Medulla oblongata (tissue), 1 donor: ENCODE results near the gene SLC39A11.
"Not testable (repeated sequence)": the region's sequence is repeated elsewhere in the genome, so short reads cannot be mapped to it uniquely, and the experiment has no call there.

Experiments
- DNase-seq: peaks from one replicate; pipeline ENCODE4 v3.0.0-alpha.2; 2015; ENCODE audit errors: extremely low spot score

SLC39A11 gene

DNA sequence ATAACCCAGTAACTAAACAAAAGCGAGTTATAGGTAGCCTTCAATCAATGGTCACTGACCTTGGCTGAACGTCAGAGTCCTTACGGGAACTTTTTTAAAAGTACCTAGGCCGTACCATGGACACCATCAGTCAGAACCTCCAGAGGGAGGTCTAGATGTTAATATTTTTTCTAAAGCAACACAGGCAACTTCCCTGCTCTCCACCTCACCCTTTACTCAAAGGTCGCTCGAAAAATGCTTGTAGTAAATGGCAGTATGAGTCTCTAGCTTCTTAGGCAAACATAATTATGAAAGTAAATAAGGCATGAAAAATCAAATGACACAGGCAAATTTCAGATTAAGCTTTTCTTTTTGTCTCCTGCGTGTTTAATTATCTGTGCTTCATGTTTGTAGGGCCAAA is 82.1 kb downstream of the SLC39A11 start:
- no peak for DNase-seq

DNA sequence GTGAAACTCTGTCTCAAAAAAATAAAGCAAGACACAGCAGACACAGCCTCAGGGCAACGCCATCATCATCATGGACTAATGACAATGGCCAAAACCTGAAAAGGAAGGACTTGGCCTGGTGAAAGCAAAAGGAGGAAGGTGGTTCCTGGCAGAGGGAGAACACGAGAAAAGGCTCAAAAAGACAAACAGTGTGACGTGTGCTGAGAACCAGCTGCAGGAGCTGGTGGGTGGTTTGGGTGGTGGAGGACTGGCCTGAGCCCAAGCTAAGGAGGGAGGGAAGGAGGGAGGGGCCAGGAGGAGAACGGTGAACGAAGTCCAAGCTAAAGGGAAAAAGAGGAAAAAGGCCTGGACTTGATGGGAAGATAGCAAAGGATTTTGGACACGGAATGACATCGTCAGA is 85.1 kb downstream of the SLC39A11 start:
- no peak for DNase-seq

DNA sequence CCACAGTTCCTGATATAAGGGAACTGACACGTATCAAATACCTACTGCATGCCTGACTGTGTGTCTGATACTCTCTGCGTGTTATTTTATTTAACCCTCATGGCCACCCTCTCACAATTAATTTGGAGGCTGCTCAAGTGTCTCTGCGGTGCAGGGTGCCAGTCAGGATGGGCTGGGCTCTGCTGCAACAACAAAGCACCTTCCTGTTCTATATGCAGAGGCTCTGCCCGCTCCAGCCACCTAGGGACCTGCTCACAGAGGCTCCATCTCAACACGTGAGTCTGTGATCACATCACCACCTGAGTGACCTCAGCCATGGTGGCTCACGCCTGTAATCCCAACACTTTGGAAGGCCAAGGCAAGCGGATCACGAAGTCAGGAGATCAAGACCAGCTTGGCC is 87.1 kb downstream of the SLC39A11 start:
- DNase-seq: no peak

DNA sequence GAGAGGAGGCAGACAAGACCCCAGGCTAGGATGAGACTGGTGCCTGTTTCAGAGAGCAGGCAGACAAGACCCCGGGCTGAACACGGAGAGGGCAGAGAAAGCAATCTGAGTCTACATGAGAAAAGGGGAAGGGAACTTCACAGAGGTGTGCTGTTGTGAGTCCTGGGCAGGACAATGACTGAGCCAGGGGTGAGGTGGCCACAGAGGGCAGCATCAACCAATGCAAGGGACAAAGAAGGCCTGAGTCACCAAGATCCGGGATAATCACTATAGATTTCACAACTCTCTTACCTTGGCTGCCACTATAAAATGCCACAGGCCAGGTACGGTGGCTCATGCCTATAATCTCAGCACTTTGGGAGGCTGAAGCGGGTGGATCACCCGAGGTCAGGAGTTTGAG is 89.0 kb downstream of the SLC39A11 start:
- no peak for DNase-seq

DNA sequence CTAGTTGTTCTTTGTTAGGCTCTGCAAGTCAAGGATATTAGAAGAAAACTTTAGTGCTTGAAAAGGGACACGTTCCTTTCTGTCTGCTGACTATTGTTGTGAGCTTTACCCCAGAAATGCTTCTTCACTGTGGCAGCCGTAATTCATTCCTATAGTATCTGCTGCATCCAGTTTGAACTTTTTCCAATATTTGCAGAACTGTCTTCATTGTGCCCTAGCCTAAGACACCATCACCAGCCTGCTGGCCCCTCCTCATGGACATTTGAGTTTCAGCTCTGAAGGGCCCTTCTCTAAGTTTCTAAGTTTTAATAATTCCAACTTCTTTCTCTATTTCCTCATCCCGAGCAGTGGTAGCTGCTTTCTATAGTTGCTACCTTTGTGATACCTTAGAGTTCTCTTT is 91.7 kb downstream of the SLC39A11 start:
- no peak for DNase-seq

DNA sequence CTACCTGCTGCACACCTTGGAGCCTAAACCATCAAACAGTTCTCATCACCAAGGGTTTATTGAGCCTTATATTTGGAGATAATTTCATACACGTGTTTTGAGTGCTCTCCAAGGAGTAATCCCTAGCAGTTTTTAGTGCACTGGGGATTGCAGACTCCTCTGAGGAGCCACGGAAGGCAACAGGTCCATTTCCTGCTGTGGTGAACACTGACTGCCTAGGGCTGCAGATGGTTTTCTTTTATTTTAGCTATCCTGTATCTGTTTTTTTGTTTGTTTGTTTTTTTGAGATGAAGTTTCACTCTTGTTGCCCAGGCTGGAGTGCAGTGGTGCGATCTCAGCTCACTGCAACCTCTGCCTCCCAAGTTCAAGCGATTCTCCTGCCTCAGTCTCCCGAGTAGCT is 93.0 kb downstream of the SLC39A11 start:
- DNase-seq: not testable (repeated sequence)

DNA sequence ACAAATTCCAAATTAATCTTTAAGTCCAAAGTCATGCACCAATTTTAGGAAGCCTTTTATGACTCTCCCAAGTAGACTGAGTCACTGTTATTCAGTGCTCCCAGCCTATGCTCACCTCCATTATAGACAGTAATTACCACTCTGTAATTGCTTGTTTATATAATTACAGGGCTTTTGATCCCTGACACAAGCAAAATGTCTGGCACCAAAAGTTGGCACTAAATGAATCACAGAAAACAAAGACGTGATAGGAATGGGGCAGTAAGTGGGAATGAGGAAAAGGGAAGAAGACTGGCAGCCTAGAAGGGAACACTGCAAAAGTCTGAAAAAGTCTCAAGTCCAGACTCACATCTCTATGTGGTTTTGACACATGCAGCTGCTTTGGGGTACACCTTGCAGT is 94.1 kb downstream of the SLC39A11 start:
- no peak for DNase-seq

DNA sequence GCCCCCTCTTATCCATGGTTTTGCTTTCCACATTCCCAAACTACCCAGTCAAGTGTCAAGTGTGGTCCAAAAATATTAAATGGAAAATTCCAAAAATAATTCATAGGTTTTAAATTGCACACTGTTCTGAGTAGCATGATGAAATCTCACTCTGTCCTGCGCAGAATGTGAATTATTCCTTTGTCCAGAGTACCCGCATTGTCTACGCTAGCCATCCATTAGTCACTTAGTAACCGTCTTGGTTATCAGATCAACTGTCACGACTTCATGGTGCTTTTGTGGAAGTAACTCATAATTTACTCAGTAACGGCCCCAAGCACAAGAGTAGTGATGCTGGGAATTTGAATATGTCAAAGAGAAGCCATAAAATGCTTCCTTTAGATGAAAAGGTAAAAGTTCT is 94.9 kb downstream of the SLC39A11 start:
- DNase-seq: no peak

DNA sequence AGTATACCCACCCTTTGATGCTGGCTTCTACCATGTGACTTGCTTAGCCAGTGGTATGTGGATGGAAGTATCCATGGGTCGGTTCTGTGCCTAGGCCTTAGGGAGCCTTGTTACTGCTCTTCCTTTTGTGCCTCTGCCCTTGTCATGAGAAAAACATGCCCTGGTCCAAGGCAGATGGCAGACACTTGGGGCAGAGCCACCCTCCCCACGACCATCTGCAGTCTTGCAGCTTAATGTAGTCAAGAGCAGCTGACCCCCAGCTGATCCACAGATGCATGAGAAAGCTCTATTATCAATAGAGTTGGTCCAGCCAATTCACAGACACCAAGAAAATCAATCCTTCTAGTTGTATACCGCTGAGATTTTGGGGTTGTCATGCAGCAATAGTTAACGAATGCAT is 95.7 kb downstream of the SLC39A11 start:
- no peak for DNase-seq

DNA sequence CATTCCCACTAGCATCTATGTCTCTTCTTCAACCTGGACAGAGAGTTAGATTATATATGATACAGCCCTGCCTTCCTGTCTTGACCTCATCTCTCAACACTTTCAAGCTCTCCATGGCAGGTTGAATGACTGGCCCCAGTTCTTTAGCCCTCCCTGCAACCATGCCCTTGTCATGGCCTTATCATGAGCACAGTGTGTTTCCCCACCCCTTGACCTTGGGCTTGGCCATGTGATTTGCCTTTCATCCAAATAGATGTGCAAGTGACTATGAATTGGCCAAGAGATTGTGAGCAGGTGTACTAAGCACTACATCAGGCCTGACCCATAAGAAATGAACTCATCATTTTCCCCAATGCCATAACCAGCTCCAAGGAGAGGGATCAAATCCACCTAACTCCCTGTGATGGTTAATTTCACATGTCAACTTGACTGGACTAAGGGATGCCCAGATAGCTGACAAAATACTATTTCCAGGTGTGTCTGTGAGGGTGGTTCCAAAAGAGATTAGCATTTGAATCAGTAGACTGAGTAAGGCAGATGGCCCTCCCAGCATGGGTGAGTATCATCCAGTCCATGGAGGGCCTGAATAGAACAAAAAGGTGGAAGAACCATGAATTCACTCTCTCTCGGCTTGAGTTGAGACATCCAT is 97.4 kb downstream of the SLC39A11 start:
- DNase-seq: no peak

DNA sequence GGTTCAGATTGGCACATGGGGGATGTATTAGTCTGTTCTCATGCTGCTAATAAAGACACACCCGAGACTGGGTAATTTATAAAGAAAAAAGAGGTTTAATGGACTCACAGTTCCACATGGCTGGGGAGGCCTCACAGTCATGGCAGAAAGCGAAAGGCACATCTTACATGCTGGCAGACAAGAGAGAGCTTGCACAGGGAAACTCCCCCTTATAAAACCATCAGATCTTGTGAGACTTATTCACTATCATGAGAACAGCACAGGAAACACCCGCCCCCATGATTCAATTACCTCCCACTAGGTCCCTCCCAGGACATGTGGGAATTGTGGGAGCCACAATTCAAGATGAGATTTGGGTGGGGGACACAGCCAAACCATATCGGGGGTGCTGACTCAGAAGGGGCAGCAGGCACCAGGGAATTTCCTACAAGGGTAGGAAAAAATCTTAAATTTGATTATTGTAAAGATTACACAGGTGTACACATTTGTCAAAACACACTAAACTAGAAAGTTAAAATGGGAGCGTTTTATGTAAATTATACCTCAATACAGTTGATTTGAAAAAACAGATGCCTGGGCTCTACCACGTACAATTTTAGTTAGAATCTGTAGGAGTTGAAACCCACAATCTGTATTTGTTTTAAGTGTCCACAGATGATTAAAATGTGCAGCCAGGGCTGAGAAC is 99.6 kb downstream of the SLC39A11 start:
- DNase-seq: not testable (repeated sequence)

DNA sequence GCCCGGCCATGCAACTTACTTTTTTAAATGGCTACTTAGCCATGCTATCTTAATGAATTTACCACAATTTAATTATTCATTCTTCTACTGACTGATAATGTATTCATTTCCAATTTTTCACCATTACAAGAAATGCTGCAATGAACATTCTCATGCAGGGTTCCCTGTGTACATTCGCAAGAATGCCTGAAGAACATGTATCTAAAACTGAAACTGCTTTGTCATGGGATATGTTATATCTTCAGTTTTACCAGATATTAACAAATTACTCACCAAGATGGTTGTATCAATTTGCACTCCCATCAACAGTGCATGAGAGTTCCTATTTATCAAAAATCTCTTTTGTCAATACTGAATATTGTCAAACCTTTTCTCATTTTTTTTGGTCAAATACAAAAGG is 100.8 kb downstream of the SLC39A11 start:
- DNase-seq: no peak

DNA sequence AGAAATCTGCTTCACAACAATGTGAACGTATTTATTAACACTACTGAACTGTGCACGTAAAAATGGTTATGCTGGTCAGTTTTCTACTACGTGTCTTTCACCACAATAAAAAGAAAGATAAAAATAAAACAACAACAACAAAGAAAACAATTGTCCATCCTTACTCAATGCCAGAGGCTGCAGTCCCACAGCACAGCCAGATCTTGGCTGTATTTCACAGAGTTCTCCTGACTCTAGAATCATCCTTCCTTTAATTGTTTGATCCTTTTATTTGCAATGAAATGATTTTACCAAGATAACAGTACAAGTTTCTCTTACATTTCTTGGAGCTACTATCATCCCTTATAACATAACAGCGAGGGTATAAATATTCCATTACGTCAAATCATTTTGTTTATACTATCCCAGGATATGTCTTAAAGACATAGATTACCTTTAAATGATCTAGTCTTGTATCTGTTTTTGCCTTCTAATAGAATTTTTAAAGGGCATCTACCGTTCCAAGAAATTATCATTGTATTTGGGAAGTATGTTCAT is 103.3 kb downstream of the SLC39A11 start:
- peak; percentile 58 for DNase-seq

DNA sequence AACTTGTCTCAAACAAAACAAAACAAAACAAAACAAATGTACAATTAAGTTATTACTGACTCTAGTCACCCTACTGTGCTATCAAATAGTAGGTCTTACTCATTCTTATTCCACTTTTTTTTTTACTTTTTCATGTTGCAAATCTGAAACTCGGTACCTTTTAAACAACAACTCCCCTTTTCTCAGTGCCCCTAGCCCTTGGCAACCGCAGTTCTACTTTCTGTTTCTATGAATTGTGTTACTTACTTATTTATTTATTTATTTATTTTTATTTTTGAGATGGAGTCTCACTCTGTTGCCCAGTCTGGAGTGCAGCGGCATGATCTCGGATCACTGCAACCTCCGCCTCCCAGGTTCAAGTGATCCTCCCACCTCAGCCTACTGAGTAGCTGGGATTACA is 104.0 kb downstream of the SLC39A11 start:
- DNase-seq: no peak

DNA sequence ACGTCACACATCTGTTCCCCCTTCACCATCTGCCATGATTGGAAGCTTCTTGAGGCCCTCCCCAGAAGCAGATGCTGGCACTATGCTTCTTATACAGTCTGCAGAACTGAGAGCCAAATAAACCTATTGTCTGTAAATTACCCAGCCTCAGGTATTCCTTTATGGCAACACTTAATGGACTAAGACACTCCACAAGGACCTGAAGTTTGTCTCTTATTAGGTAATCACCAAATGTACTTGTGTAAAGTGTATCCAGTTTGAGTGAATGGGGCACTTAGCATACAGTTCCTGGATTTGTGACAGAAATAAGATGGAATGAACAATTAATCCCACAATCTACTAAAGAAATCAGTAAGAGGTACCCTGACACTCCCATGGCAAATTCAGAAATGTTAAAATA is 105.3 kb downstream of the SLC39A11 start:
- no peak for DNase-seq

DNA sequence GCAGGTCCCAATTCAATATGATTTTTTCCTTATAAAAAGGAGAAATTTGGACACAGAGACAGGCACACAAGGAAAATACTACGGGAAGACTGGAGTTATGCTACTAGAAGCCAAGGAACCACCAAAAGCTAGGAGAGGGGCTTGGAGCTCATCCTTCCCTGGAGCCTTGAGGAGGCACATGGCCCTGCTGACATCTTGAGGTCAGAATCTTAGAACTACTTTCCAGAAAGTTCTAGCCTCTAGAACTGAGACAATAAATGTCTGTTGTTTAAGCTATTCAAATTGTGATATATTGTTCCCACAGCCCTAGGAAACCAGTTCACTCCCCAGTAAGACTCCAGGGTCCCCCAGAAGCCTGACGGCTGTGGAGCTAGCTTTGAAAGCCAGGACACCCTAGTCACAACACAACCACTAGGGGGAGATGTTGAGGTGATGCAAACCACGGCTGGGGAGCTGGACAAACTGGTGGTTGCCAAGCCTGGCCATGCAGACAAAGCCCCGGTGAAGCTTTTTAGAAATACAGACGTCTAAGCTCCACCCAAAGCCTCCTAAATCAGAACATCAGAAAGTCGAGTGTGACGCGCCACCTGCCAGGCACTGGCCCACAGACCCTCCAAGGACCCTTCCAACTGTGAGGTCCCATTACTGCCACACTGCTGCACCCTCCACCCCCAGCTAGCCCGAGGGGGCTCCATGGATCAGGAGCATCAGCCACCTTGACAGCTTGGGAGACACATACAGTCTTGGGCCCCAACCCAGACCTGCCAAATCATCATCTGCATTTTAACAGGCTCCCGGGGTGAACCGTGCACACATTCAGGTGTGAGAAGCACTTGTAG is 106.4 kb downstream of the SLC39A11 start:
- DNase-seq: peak; percentile 89

DNA sequence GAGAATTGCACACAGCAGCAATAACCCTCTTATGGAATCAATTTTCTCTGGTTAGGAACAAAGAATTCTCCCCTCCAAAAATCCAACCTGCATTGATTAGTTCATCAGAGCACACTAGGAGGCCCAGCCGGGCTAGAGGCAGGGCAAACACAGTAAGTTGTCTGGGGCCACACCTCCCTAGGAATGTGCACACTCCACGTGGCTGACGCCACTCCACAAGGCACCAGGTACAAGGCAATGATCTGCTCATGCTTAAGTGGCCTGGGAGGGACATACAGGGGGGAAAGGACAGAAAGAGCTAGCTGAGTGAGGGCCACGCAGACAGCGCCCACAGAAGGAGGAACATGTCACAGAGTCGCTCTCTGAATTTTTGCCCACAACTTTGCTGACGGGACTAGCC is 107.6 kb downstream of the SLC39A11 start:
- no peak for DNase-seq

DNA sequence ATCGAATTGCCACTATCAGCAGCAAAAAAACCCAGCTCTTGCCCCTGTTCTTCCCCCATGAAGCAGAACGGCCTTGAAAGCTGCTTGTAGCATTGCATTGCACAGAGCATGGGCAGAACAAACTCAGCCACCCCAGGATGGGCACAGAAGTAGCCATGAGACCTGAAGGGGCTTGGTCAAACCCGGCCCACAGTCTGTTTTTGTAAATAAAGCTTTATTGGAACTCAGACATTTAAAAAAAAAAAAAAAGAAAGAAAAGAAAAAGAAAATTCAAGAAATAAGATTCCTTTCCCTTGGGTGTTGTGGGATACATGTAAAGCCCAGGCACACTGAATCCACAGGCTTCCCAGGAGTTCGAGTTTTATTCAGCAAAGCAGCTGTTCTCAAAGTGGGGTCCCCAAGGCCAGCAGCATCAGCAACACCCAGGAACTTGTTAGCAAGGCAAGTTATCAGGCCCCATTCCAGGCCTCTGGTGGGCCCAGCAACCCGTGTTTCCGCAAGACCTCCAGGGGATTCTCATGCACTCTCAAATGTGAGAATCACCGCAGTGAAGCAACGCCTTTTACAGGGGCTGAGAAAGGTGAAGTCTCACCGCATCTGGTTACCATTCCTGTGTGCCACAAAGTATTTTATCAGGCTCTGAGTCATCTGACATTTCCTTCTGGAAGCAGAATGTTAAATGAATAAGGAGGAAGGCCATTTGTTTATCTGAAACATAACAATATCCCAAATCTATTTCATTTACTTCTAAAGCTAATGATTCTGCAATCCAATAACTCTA is 108.2 kb downstream of the SLC39A11 start:
- no peak for DNase-seq

DNA sequence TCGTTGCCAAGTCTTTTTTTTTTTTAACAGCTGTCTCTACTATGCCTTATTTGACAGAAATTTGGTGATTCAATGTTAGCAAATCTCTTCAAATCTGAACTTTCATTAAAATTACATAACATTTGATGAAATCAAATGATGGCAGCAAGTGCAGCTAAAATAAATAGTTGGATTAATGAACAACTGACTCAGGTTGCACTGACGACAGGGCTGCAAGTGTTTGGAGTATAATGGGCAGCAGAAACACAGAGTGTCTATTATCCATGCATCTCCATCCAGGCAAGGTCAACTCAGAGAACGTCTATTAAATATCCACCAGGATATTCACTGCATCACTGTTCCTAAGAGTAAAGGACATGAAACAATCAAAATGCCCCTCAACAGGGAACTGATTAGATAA is 109.8 kb downstream of the SLC39A11 start:
- peak; percentile 51 for DNase-seq

DNA sequence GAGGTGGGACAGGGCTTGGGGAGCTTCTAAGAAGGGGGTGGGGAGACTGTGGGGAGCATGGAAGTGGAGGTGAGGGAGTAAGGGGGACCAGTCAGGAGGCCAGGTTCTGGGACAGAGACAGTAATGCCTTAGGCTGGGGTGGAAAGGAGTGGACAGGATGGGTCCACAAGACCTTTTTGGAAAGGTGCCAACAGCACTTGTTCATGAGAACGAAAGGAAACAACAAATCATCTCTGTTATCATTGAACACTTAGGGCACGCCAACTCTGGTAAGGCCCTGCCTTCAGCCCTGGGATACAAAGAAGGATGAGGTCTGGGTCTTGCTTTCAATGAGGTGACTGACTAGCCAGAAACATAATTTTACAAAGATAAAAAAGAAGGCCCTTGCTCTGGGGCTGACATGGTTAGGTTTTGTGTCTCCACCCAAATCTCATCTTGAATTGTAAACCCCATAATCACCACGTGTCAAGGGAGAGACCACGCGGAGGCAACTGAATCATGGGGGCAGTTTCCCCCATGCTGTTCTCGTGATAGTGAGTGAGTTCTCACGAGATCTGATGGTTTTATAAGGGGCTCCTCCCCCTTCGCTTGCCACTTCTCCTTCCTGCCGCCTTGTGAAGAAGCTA is 113.8 kb downstream of the SLC39A11 start:
- no peak for DNase-seq

DNA sequence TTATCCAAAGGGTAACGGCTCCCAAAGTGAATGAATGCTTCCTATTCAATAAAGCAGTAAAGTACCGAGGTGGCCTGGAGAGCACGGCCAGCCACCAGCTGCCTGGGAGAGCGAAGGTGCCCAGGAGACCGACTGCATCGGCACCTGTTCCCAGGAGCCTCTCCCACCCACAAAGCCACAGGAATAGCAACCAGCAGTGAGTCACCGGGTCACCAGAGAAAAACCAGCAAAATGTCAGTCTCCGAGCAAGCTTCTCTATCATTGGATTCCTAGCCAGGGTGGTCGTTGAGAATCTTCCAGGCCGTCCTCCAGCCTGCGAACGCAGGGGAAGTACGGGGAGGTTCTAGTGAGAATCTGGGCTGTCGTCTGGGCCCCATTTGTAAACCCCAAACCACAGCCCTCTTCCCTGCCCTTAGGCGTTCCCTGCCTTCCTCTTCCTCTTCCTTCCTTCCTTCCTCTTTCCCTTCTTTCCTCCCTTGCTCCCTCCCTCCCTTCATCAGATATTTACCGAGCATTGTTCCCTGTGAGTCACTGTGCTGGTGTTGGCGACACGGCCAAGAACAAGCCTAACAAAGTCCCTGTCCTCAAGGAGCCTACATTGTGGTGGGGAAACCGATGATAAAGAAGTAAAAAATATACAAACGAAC is 114.6 kb downstream of the SLC39A11 start:
- no peak for DNase-seq
